Fibroblast of villous mesenchyme (primary cell): ENCODE results near the gene CRYGA. TPM values are rescaled to one million over a fixed set of nuclear protein-coding genes. Genes with fewer than 3 reads are reported as not detected.

ENCODE experiments used
- DNase-seq: peaks from one replicate; pipeline ENCODE4 v3.0.0-alpha.2; 2010; ENCODE audit warnings: low read depth
- H3K4me3 ChIP-seq: 2 replicates; pipeline ENCODE4 v1.5.1; 2011; ENCODE audit warnings: low read depth, mild to moderate bottlenecking, low read length
- total RNA-seq: library from RNA; depleted of rRNA; stranded (reverse); fragments of >200 nt; gene quantifications from 2 replicates; pipeline ENCODE4 v1.2.3, GENCODE V29; 2012
- TF ChIP-seq, protein P1 (sequence below): IDR thresholded peaks from 2 replicates; pipeline ENCODE4 v1.5.1; 2012; ENCODE audit warnings: low read depth, mild to moderate bottlenecking, low read length; ENCODE audit not compliant: insufficient read depth

CRYGA gene
- total RNA-seq, 1 donor = not detected

DNA sequence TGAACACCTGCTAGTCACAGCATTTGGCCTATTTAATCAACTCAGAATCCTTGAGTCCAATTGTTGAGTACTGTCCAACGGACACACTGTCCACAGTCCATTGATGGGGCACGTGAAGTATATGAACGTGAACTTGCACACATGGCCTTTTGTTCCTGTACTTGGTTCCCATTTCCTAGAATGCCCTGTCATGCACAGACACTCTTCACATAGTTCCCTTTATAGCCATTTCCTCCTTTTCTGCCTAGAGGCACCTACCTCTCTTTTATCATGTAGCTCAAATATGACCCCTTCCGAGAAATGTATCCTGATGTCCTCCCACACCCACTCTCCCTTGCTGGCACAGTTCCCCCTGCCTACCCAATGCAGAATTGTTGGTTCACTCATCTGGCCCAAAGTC is 8.7 kb upstream of the CRYGA start:
- TF ChIP-seq, protein P1, sequence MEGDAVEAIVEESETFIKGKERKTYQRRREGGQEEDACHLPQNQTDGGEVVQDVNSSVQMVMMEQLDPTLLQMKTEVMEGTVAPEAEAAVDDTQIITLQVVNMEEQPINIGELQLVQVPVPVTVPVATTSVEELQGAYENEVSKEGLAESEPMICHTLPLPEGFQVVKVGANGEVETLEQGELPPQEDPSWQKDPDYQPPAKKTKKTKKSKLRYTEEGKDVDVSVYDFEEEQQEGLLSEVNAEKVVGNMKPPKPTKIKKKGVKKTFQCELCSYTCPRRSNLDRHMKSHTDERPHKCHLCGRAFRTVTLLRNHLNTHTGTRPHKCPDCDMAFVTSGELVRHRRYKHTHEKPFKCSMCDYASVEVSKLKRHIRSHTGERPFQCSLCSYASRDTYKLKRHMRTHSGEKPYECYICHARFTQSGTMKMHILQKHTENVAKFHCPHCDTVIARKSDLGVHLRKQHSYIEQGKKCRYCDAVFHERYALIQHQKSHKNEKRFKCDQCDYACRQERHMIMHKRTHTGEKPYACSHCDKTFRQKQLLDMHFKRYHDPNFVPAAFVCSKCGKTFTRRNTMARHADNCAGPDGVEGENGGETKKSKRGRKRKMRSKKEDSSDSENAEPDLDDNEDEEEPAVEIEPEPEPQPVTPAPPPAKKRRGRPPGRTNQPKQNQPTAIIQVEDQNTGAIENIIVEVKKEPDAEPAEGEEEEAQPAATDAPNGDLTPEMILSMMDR = no peak
- no peak for DNase-seq

GRCh38 chr2:208164951-208165755 is 1.8 kb upstream of the CRYGA start:
- DNase-seq = no peak
- no peak overlapping the region for H3K4me3 ChIP-seq
- TF ChIP-seq, protein P1 = no peak

More for the DNA sequence above, 8.7 kb upstream of the CRYGA start:
- no peak overlapping the region for H3K4me3 ChIP-seq

DNA sequence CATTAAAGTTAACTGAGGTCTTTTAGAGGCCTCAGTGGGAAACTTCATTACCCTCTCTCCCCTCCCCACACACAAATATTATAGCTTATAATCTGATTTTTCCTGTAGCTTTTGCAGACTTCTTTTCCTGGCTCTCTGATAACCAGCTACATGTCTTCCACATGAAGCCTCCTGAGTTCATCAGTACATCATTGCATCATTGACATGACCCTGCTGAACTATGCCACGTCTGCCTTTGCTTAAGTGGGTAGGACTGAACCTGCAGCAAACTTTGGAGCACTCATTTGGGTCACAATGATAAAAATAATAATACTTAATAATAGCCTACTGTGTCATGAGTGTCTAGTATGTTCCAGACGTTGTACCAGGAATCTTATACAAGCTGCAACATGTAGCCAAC is 7.0 kb downstream of the CRYGA start:
- TF ChIP-seq, protein P1 = no peak
- no peak for DNase-seq
- H3K4me3 ChIP-seq = no peak overlapping the region

DNA sequence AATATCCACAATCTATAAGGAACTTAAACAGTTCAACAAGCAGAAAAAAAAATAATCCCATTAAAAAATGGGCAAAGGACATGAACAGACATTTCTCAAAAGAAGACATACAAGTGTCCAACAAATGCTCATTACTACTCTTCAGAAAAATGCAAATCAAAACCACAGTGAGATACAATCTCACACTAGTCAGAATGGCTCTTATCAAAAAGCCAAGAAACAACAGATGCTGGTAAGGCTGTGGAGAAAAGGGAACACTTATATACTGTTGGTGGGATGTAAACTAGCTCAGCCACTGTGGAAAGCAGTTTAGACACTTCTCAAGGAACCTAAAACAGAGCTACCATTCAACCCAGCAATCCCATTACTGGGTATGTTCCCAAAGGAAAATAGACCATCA is 10.2 kb downstream of the CRYGA start:
- TF ChIP-seq, protein P1 = no peak
- DNase-seq = no peak
- H3K4me3 ChIP-seq = no peak overlapping the region

DNA sequence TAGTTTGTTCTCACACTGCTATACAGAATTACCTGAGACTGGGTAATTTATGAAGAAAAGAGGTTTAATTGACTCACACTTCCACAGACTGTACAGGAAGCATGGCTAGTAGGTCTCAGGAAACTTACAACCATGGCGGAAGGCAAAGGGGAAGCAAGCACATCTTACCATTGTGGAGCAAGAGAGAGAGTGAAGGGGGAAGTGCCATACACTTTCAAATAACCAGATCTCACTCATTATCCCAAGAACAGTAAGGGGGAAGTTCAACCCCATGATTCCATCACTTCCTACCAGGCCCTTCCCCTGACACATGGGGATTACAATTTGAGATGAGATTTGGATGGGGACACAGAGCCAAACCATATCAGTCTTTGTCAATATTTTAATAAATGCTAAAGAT is 12.4 kb downstream of the CRYGA start:
- TF ChIP-seq, protein P1 = no peak
- no peak for DNase-seq
- no peak overlapping the region for H3K4me3 ChIP-seq

- no peak for DNase-seq
- TF ChIP-seq, protein P1 = no peak
- H3K4me3 ChIP-seq = no peak overlapping the region
Measured at GRCh38 chr2:208150094-208150493, 13.3 kb downstream of the CRYGA start.

DNA sequence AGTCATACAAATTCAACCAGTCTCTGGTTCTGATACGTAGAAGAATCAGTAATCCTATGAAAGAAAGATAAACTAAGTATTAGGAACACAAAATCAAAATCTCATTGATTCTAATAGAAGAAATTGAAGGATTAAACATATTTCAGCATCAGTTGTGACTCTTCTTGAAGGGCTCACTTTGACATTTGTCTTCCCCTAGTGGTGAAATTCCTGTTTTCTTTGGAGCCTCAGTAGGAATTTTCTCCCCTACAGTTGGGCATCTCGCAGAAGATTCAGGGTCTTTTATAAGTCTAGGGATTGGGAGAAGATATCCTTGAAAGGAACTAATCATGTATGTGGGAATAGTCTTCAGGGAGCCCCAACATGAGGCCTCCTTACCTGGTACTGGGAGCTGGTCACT is 14.6 kb downstream of the CRYGA start:
- TF ChIP-seq, protein P1 = peak; percentile 21
- H3K4me3 ChIP-seq = no peak overlapping the region
- DNase-seq = no peak
